DMS 273 (cell line): ENCODE results near the gene XPNPEP1.
"Not testable (repeated sequence)": the region's sequence is repeated elsewhere in the genome, so short reads cannot be mapped to it uniquely, and the experiment has no call there.

ENCODE experiments used
- DNase-seq: peaks from one replicate; lab custom pipeline; 2025; ENCODE audit not compliant: unreplicated experiment; lab: John Stamatoyannopoulos, UW

XPNPEP1 gene

DNA sequence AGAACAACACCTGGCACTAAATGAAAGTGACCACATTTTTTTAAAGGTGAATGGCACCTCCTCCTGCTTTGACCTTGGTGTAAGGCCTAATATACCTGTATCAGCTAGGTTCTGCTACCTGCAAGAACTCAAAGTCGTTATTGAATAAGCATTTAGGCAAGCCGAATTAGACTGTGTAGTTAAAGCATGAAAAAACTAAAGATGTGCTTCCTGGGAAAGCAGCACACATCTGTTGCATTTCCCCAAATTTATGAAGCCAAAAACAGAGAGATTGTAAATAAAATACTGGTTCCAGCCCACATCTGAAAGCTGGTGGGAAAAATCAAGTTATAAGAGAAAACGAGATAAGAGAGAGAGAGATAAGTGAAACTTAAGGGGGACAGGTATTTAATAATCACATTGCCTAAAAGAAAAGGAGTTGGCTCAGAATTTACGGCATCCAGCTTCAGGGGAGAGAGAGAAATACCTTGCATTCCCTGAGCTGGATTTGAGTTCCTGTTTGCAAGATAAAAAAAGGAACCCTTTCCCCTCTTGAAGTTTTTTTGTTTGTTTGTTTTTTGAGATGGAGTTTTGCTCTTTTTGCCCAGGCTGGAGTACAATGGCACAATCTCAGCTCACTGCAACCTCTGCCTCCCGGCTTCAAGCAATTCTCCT lies 1.8 kb upstream of the XPNPEP1 start:
- no peak for DNase-seq

DNA sequence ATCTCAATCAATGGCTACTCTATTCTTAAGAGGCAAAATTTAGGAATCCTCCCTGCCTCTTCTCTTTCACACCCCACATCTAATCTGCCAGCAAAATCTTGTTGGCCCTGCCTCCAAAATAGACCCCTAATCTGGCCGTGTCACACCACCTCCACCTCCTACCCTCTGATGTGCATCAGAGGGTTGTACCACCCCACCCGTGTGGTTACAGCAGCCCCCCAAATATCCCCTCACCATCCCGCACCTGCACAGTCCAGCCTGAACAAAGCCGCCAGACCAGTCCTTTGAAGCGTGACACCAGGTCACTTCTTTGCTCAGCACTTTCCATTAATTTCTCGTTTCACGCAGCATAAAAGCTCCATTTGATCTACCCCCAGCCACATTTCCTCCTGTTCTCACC lies 776 bp upstream of the XPNPEP1 start:
- DNase-seq, result no peak

DNA sequence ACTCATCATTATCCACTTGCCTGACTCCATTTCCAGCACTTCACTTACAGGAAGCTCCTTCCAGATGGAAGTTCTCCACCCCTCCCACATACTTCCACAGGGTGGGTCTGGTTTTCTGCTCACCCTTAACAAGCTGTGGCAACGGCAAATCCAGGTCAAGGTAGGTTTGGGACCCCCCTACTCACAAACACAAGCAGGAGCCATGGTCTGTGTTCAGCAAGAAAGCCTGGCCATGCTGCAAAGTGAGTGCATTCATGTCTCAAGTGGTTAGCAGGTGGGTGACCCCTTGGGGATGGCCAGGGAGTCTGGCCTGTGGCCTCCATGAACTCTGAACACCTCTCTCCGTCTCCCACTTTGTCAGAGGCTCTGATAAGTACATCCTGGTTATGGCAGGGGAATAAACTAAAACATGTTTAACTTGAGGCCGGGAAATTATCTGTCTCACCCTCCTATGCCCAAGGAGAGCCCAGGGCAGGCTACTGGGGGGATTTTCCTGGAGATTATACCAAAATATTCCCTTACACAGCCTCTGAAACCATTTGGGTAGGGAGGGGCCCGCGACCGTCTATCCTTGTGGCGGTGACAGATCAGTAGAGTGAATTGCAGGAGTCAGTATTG lies 844 bp downstream of the XPNPEP1 start:
- DNase-seq, result peak; percentile 23

DNA sequence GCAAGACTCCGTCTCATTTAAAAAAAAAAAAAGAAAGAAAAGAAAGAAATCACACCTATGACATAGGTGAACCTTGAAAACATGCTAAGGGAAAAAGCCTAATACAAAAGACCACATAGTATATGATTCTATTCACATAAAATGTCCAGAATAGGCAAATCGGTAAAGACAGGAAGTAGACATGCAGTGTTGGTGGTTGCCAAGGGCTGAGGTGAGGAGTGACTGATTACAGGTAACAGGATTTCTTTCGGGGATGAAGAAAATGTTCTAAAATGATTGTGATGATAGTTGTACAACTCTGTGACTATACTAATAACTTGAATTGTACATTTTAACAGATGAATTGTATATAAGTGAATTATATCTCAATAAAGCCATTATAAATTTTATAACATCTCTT lies 3.3 kb downstream of the XPNPEP1 start:
- no peak for DNase-seq

DNA sequence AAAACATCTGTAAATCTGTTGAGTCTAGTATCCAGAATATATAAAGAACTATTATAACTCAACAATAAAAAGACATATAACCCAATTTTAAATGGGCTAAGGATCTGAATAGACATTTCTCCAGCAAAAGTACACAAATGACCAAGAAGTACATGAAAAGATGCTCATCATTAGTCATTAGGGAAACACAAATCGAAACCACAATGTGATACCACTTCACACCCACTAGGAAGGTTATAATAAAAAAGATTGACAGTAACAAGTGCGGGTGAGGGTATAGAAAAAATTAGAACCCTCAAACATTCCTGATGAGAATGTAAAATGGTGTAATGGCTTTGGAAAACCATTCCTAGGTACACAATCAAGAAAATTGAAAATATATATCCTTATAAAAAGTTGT lies 4.1 kb downstream of the XPNPEP1 start:
- no peak for DNase-seq

DNA sequence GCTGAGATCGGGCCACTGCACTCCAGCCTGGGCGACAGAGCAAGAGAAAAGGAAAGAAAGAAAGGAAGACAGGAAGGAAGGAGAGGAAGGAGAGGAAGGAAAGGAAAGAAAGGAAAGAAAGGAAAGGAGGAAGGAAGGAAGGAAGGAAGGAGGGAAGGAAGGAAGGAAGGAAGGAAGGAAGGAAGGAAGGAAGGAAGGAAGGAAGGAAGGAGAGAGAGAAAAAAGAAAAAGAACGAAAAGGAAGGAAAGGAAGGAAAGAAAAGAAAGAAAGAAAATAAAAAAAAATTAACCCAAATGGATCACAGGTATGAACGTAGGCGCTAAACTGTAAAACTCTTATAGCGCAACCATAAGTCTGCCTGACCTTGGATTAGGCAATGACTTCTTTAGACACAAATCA lies 4.6 kb downstream of the XPNPEP1 start:
- not testable (repeated sequence) for DNase-seq

DNA sequence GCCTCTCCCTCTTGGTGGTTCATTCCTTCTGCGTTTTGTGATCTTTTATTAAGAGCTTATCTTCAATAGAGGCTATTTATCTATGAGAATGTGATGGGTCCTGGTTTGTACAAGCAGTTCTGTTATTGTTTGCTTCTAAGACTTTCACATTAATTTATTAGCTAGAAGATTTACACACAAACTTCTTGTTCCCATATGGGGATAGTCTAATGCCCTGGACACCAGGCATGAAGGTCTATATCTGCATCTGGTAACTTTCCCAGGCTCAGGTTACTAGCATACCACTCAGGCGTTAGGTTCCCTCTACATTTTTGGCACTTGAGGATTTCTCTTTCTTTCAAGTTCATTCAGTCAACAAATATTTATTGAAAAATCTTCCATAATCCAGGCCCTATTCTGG lies 7.7 kb downstream of the XPNPEP1 start:
- DNase-seq, result no peak

DNA sequence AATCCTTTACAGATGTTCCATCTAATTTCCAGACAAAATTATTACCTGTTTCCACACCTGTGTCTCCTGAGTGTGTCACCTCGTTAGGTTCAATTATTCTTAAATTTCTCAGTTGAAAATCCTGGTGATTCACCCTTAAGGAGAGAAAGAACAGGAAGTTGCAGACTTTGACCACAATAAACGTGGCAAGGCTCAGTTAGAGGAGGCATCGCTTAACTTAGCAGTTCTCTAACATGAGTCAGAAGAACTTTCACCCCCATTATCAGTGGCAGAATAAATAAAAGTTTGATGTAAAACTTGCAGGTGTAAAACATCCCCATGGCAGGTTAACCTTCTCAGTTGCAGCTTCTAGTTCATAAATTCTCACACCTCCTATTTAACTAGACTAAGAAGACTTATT lies 8.3 kb downstream of the XPNPEP1 start:
- DNase-seq, result no peak

DNA sequence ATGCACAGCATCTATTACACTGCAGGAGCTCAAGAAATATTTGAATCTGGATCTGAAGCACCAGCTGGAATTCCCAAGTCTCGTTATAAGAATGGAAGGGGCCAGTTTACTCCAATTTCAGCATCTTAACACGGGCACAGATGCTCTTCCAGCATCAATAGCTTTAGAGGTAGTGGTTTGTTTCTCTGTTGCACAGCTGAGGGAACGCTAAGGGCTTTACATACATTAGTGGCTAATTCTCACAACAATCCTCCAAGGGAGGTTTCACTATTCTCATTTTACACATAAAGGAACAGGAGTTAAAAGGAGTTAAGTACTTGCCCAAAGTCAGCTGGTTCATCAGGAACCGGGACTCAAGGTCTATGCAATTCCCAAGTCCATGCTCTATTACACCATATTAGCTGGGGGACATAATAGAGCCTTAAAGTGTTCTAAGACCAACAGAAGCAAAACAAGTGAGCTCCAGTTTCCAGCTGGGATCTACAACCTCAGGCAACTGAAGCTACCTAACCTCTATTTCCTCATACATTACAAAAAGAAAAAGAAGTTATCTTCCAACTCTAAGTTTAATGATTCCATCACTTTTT lies 9.9 kb downstream of the XPNPEP1 start:
- DNase-seq, result peak; percentile 39

DNA sequence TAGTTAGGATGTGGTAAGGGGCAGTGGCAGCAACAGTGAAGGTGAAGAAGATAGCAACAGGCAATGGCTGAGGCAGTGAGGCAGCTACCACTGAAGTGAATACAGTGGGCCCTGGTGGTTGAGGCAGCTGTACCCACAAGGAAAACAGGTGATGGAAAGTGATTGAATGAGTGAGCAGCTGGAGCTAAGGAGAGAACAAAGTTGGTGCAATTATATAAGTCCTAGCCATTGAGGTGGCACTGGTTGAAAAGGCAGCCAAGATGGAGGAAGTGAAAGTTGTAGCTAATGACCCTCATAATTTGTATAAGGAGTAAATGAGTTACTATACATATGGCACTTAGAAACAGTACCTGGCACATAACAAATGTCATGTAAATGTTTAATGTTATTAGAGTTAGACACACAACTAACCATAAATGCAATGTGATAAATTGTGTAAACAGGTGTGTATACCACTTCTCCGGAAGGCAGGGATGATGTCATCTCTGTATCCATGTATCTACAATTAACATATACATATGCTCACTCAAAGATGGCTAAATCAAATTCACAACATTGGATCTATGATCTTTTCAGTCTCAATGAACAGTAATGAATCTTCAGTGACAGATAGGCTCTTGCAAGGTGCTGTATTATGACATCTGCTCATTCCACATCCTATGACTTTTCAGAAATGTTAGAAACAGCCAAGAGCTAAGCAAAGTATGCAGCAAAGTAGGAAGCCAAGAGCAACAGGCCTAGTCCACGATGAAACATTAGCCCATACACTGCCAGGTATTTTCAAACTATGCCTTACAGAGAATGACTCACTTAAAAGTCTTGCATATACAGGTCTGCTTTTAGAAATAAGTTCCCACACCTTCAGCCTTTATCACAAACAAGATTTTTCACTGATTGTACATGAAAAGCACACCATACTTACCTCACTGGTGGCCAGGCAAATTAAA lies 10.7 kb downstream of the XPNPEP1 start:
- peak; percentile 30 for DNase-seq

DNA sequence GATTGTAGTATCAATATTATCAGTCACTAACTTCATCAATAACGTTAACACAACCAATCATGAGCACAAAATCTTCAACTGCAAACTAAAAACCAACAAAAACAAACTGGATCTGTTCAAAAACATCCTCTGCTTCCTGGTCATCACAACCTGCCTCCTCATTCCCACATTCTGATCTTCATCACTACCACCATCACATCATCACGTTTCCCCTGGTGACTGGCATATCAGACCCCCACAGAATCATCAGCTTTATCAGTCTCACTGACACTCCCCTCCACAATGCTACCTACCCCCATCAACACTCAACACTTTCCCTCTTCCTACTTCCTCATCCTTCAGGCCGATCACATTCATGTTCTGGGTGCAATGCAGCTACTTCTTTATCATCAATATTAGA lies 11.4 kb downstream of the XPNPEP1 start:
- no peak for DNase-seq

DNA sequence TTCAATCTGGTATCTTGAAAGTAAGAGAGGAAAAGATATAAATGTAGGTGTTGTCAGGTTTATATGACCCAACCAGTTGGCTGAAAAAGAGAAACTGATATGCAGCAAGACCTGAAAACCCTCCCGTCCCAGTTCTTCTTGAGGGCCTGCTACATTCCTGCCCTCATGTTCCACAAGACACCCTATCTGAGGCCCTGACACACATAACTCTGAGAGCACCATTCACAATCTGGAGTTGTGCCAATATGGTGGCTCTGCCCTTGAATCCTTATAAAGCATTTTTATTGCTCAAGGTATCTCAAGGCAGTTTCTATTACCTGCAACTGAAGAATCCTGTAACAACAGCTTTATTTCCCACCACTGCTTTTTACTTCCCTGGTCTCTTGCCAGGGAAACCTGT lies 17.0 kb downstream of the XPNPEP1 start:
- DNase-seq, result no peak

DNA sequence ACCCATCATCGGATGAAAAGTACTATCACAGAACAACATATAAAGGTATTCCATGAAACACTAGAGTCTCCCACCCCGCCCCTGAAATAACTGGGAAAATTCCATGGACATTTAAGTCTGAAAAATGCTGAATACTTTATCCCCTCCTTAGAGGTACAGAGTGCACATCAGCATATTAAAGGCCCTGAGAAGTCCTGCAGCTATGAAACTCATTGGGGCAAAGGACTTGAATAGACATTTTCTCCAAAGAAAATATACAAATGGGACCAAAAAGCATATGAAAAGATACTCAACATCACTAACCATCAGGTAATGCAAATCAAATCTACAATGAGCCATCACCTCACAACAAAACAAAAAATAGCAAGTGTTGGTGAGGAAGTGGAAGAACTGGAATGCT lies 18.9 kb downstream of the XPNPEP1 start:
- DNase-seq, result no peak

DNA sequence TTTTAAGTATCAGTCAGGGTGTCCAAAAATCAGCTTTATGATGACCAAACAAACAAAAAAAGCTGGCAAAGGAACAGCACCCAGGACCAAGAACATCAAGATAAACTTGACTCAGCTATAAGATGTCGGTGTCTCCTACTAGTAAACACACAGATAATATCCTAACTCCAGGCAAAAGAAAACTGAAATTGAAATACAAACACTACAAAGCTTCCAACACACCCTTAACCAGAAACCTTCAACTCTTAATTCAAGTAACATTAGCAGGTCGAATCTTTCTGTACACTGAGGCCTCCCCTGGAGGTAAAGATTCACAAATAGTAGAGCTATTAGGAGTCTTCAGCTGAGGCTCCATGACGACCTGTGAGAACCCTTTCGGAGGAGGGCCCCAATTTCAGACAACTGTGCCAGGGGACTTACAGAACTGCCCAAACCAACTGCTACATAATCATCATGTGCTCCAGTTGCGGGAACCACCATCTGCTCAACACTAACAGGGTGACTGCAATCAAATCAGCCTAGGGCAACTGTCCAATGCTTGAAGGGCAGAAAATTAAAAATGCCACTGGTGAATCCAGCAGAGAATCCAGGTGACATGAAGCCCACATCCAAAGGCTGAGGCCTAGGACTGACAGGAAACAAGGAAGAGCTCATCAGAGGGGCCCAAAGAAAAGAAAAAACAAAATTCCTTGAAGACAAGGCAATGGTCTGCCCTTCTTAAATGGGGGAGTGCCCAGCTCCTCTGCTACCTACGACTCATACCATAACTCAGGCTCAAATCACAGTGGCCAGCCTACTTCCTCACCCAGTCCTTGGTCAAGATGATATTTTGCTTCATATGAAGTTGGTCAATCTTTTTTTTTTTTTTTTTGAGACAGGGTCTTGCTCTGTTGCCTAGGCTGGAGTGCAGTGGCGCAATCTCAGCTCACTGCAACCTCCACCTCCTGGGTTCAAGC lies 20.0 kb downstream of the XPNPEP1 start:
- peak; percentile 93 for DNase-seq

DNA sequence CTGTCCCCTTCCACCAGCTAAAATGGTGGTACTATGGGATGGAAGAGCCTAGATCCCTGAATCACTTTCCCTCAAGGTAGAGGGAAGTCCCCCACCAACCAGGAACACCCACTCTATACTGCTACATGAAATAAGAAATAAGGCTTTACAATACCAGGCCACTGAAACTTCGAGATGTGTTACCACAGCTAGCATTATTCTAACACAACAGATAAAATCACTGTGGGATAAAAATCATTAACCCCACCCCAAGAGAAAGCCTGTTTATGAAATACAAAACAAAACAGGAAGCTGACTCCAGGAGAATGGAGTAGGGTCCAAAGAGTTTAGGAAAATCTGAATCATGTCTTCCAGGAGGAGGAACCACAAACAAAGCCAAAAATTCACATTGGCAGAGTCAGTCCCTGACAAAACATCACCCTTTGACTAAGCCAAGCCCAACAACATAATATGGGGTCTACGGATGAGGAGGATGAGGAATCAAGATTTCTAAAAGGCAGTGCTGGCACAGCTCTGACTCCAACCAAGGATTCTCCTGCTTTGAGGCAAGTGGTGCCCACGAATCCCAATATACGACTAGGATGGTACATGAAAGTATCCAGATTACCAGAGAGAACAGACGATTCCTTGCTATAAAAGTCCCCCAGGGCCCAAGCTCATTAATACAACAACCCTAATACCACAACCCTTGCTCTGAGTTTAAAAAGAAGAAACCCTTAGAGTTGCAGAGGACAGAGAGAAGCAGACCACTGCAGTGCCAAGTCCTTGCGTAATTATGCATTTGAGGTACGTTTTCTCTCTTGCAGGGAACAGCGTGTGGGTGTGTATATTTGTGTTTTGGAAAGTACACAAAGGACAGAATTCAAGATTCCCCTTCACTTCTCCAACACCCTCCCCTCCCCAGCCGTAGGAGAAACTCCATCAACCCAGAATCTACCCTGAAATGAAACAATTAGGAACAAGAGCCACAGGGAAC lies 23.7 kb downstream of the XPNPEP1 start:
- no peak for DNase-seq

DNA sequence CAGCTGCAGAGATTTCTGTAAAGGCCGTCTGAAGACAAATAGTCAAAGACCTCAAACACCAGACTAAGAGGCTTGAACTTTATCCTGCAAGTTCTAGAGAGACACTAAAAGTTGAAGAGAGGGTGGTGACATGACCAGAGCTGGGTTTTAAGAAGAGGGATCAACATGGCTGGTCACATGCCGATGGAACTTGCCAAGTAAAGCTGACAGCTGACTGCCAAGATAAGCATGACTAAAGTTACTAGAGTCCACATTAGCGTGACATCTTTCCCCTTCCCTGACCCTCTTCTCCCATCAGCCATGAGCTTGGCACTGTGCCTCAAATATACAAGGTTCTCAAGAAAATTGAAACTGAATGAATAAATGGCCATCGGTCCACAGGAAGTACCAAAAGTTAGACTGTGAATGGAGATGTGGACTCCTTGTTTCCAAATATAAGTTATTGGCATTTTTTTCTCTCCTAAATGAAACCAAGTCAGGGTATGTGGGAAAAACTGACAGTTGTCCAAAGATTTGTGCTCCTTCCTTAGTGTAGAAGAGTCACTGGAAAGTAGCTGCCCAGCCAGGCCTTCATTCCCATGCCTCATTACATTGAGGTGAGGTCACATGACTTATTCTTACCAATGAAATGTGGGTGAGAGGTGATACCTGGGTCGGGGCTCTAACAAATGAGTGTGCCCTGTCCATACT lies 24.5 kb downstream of the XPNPEP1 start:
- DNase-seq, result peak; percentile 17

DNA sequence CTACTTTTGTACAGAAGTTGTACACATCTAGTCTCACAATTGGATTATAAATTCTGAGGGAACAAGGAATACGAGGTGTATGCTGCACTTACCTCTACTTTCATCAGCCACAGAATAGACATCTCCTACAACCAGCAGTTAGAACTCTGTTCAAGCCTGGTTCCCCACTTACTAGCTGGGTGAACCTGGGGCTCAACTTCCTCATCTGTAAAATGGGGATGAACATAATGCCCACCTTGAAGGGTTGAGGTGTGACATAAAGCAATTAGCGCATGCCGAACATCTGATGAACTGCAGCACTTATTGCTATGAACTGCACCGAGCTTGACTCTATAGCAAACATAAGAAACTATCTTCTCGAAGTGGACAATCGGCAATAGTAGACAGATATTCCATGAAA lies 25.3 kb downstream of the XPNPEP1 start:
- DNase-seq, result no peak

DNA sequence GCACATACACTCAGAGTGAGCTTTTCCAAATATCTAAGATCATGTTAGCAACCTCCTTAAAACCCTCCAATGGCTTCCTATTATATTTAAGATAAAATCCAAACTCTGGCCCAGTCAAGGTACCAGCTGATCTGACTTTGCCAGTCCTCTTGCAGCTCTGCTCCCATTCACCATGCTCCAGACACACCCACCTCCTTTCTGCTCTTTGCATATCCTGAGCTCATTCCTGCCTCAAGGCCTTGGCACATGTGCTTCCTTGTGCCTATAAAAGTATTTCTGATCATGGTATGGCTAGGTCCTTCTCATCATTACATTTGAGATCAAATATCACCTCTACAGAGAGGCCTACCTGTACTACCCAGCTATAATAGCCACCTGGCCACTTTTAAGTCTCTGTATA lies 27.5 kb downstream of the XPNPEP1 start:
- DNase-seq, result peak; percentile 24
